Subcutaneous adipose tissue (tissue), 4 donors: Measurements from ENCODE around the gene RFK. TPM values are rescaled to one million over a fixed set of nuclear protein-coding genes. Genes with fewer than 3 reads are reported as not detected.

Source experiments
- CTCF ChIP-seq: fragments of 450-650 bp; IDR thresholded peaks from one replicate; pipeline ENCODE4 v1.5.1; 2016; ENCODE audit warnings: low read depth, mild to moderate bottlenecking, control low read depth, antibody characterized with exemption, moderate library complexity
- total RNA-seq, 4 donors: library from RNA; depleted of rRNA; stranded (reverse); fragments of >200 nt; gene quantifications; one replicate each; pipeline ENCODE4 v1.1.0, GENCODE V29; 2016

Gene RFK
- total RNA-seq, 4 donors from 2014 or later: 10.8 to 19.4 (median 15.6) TPM

DNA sequence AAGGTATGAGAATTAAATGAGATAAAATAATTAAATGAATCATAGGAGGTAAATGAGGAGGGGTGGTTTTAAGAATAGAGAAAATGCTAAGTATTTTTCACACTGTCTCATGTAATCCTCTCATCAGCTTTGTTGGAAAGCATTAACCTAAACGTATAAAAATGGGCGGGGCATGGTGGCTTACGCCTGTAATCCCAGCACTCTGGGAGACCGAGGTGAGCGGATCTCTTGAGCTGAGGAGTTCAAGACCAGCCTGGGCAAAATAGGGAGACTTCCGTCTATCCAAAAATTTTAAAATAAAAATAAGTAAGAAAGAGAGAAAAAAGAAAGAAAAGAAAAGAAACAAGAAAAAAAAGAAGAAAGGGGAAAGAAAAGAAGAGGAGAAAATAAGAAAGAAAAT lies 1.9 kb upstream of the RFK start:
- TF ChIP-seq CTCF: no peak

GRCh38 chr9:76395381-76395780 lies 1.2 kb upstream of the RFK start:
- TF ChIP-seq CTCF: no peak

- no peak for TF ChIP-seq CTCF
These were observed 680 bp upstream of the RFK start for GRCh38 chr9:76394960-76395252.

GRCh38 chr9:76390656-76391055 lies 3.6 kb downstream of the RFK start:
- TF ChIP-seq CTCF: no peak

GRCh38 chr9:76379494-76379893 lies 14.7 kb downstream of the RFK start:
- TF ChIP-seq CTCF: no peak

DNA sequence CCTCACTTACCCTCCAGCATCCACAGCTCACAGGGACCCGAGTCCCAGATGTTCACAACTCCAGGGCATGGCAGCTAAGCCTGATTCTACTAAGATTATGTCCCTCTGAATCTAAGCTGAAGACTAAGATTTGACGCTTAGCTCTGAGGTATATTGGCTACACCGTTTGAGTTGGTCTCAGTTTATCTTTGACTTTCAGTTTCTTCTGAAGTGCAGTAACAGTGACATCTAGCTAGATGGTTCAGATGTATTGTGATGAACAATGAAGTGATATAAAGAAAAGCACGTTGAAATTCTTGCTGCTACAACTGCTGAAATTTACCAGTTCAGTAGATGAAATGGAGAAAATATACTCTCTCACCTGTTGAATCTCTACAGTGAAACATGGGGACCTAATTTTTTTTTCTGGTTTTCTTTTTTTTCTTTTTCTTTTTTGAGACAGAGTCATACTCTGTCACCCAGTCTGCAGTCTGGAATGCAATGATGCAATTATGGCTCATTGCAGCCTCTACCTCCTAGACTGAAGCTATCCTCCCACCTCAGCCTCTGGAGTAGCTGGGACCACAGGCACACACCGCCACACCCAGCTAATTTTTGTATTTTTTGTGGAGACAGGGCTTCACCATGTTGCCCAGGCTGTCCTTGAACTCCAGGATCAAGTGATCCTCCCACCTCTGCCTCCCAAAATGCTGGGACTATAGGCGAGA lies 15.7 kb downstream of the RFK start:
- no peak for TF ChIP-seq CTCF

GRCh38 chr9:76377791-76378190 lies 16.4 kb downstream of the RFK start:
- TF ChIP-seq CTCF: no peak
